OCI-LY3 (cell line): ENCODE measurements around the gene PRKCE.

Experiments
- EZH2phosphoT487 ChIP-seq: fragments of 200-600 bp; shearing (Covaris generic); IDR thresholded peaks from 2 replicates; pipeline ENCODE4 v1.6.1; 2018; ENCODE audit warnings: antibody characterized with exemption, mixed run types, low read depth
- TF ChIP-seq, protein P1 (sequence below): fragments of 200-600, 300-600 bp; sonication (generic); IDR thresholded peaks from 2 replicates; pipeline ENCODE4 v1.5.1; 2014; ENCODE audit warnings: antibody characterized with exemption, low read length, low read depth

DNA sequence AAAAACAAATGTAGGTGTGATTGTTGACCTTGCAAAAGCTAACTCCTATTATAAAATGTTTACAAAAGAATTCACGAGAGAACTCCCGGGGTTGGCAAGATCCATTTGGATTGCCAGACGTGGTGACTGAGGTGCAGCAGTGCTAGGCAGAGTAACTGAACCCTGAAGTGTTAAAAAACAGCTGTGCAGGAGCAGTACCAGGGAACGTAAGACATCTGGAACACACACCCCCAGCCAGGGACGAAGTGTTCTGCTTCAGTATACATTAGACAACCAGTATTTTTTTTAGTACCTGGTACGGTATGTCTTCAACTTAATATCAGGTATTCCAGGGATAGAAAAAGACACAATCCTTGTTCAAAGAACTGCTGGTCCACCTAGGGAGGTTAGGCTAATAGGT lies 373.6 kb downstream of the PRKCE start:
- TF ChIP-seq, protein P1, sequence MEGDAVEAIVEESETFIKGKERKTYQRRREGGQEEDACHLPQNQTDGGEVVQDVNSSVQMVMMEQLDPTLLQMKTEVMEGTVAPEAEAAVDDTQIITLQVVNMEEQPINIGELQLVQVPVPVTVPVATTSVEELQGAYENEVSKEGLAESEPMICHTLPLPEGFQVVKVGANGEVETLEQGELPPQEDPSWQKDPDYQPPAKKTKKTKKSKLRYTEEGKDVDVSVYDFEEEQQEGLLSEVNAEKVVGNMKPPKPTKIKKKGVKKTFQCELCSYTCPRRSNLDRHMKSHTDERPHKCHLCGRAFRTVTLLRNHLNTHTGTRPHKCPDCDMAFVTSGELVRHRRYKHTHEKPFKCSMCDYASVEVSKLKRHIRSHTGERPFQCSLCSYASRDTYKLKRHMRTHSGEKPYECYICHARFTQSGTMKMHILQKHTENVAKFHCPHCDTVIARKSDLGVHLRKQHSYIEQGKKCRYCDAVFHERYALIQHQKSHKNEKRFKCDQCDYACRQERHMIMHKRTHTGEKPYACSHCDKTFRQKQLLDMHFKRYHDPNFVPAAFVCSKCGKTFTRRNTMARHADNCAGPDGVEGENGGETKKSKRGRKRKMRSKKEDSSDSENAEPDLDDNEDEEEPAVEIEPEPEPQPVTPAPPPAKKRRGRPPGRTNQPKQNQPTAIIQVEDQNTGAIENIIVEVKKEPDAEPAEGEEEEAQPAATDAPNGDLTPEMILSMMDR: no peak
- TF ChIP-seq EZH2phosphoT487: no peak
